Tongue (tissue), 2 donors: ENCODE results near the gene DCUN1D4. TPM values are rescaled to one million over a fixed set of nuclear protein-coding genes. Genes with fewer than 3 reads are reported as not detected.
A peak's percentile ranks its signal among the peaks of the same experiment; 100 is the strongest.
"Not testable (repeated sequence)": the region's sequence is repeated elsewhere in the genome, so short reads cannot be mapped to it uniquely, and the experiment has no call there.

Source experiments
- DNase-seq: peaks from one replicate; pipeline ENCODE4 v3.0.0-alpha.2; 2015
- total RNA-seq: library from RNA; depleted of rRNA; stranded (reverse); fragments of >200 nt; gene quantifications from one replicate; pipeline ENCODE4 v1.2.3, GENCODE V29; 2014

The DCUN1D4 gene
- total RNA-seq, 1 donor from 2014 or later: 32.8 TPM

DNA sequence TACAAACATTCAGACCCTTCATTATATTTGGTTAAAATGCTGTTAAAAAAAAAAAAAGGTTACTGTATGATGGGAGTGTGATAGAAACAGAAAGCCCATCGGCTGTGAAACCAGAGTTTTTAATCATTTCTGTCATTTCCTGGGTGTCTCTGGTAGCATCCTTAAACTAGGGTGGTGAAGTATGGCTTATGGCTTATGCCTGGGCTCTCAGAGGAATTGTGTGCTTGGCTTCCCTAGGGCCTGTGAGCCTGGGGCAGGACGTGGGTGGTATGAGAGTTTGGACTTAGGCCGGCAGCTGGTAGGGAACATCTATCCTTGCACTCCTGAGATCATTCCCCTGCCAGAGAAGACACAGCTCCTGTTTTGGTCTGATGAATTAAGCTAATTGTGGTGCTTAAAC, 52.2 kb downstream of the DCUN1D4 start:
- DNase-seq: no peak

DNA sequence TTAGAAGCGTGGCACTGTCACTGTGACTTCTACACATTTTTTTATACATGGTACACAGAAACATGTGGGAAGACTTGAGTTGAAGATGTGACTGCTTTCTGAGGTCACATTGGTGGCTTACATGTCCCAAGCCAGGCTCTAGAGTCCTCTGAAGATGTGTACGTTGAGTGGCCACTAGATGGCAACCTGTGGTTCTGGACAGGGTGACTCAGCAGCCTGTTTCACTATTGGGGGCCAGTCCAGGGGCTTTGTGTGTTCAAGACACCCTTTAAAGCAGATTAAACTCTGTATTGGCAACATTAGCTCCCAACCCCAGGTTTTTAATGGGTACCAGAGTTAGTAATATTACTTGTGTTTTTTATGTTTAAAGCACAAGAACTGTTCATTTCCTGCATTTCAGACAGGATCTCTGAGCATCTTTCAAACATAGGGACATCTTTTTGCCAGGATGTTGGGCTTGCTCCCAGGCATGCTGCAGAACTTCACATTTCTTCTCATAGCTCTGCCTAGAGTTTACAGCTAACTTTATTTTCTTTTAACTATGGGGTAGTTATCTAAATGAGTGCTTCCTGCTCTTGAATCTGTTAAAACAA, 53.0 kb downstream of the DCUN1D4 start:
- DNase-seq: peak; percentile 78

DNA sequence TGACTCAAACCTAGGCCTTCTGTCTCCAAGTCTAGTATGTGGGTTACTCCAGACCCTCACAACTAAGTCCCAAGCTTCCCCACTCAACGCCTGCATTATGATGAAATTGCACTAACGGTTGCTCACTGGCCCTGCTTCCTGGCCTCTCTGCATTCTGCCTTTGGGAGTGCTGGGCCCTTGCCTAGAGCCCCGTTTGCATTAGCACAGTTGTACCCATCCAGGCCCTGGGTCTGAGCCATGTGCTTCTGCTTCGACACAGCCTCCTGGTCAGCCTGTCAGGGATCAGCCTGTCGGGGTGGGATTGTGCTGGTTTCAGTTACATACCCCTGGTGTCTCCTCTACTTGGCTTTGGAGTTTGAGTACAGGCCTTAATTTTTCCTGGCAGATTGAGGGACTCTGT, 58.4 kb downstream of the DCUN1D4 start:
- no peak for DNase-seq

DNA sequence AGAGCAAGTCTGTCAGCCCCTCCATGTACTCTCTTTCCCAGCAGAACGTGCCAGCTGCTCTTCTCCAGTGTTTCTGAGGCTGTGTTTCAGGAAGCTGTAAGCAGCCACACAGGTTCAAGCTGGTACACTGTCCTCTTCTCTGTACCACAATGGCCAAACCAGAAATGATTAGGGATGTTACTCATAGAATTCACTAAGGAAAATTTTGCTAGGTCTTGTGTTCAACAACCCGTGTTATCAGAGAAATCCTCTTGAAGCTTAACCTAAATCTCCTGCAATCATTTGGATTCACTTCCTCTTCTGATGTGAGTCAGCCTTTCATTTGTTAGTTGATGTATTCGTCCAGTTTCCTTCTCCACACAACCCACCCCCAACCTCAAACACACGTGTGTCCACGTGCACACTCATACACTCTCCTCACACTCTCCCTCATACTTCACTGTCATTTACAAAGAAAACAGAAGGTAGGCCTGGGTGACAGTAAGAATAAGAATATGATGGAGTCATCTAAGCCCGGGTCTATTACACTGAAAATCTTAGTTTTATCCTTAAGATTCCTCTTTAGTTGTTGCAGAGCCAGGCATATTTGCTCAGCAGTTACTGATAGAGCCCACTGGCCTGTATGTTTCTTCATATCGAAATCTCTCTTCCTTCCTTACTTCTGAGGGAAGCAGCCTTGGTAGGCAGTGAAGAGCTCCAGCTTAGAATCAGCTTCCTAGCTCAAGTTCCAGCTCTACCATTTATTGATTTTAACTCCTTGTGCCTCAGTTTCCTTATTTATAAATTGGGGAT, 63.4 kb downstream of the DCUN1D4 start:
- no peak for DNase-seq

DNA sequence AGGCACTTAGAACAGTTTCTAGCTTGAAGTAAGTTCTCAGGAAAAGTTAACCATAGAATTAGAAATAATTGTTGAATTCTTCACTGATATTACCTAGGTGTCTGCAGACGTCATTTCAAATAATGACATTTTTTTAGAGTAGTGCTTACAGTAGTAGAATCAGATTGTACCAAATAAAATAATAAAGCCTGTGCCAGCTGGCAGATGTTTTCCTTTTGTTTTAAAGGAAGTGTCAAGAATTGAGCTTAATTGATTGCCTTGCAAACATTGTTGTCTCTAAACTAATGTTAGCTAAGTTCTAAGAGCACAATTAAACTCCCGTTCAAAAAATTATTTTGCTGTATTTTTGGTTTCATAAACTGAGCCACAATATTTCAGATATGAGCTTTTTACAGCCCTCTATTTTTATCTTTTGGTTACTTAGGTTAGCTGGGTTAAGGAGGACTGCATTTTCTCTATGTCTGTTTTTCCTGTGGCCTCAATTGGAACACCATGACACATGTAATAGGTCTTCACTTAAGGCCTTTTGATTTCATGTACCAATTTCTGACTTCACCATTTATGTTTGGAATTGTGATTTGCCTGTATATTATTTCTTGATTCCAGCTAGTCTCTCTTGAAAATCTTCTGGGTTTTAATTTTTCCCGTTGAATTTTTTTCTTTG, 64.2 kb downstream of the DCUN1D4 start:
- DNase-seq: no peak

DNA sequence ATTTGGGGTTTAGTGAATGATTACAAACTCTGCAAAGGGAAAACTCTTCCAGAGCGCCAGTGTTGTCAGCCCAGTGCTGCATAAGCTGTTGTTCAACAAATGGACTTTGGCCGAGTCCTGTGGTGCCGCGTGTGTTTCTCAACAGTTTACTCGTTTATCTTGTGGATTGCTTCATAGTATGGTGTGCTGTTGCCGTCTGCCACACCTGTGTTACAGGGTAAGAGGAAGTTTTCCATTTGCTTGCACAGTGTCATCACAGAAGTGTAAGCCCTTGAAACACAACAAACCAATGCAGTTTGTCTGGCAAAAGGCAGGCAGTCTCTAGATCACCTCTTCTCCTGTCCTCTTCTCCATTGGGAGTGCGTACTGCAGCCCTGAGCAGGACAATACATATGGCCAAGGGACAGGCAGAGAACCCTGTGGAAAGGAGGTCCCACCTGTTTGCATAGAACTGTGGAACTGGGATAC, 66.3 kb downstream of the DCUN1D4 start:
- no peak for DNase-seq

DNA sequence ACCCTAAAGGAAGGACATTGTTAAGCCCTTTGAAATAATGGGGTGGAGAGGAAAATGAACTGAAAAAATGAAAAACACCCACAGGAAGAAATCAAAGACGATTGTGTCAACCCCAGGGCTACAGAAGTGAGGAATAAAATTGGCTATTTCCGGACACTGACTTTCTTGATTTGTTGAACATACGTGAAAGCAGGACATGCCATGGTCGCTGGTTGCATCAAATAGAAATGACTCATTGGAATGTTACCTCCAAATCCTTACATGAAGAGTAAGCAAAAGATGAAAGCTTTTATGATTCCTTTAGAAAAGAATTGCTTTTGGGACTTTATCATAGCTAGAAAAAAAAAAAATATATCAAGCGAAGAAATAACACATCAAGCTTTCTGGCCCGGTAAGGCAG, 75.3 kb downstream of the DCUN1D4 start:
- no peak for DNase-seq

DNA sequence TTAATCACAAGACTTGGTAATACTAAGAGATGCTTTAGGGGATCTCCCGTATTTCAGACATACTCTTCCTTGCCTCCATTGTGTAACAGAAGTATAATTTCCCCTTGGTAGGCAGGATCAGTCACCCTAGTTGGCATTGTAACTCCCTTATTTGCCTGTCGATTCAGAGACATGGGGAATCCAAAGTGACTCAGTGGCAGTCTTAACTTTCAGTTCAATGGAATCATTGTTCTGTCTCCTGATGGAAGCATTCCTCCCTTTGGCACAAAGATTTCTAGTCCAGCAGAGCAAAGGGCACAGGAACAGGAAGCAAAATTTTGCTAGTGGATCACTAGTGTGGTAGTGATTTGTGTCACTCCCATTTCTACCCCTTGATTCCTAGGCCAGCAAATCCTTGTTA, 80.4 kb downstream of the DCUN1D4 start:
- DNase-seq: no peak

DNA sequence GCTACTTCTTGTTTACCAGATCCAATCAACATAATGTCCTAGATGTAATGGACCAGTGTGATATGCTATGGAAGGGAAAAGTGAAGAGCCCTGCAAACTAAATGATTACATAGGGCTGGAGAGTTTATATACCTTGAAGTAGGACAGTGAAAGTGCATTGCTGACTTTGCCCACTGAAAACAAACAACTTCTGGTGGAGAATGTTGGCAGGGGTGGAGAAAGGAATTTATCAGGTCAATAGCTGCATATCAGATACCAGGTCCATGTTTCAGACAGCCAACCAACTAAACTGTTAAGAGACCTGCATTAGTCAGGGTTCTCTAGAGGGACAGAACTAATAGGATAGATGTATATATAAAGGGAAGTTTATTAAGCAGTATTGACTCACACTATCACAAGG, 82.4 kb downstream of the DCUN1D4 start:
- DNase-seq: no peak

DNA sequence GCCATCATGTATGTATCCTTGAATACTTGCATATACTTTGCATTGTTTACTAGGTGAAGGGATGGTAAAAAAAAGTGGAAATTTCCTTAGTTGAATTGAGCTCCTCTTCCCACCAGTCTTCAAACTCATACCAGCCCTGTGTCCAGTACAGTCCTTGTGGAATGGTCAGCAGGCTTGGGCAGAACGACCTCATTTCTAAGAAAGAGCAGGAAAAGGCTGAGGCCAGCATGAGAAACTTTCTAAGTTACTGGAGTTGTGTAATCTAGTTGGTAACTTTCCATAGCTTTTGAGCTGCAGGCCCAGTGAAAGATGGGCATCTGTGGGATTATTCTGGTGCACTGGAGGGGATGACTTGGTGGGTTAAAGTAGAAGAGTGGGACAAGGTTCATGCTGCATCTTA, 87.6 kb downstream of the DCUN1D4 start:
- DNase-seq: no peak

DNA sequence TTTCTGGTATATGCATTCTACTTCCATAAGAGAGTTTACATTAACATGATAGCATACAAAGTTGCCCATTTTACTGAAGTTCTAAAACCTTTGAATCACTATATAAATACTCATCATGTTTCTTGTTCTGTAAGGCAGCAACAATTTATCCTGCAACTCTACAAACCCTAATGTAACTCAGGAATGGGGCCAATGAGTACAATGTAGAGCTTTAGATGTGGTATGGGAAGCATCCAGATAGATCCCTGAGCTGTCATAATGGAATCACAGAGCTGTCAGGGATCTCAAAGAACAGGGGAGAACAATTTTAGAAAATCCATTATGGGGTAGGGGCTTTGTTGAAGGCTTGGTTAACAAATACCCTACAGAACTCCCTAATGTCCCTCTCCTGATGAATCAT, 88.5 kb downstream of the DCUN1D4 start:
- no peak for DNase-seq

DNA sequence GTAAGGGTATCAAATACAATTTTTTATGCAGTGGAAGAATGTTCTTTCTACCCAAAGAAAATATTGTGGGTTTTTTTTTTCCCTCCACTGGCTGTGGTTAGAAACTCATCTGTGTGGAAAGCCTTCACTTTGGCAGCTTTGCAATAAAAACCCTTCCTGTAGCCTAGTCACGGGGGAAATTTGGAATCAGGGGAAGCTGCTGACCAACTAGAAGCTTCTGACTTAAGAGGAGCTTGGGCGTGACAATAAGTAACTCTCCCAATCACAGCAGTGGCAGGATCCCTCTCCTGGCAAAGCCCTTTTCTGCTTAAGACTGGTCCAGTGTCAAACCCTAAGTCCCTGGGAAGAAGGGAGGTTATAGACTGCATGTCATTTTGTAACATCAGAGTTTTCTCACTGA, 89.3 kb downstream of the DCUN1D4 start:
- DNase-seq: peak; percentile 11

DNA sequence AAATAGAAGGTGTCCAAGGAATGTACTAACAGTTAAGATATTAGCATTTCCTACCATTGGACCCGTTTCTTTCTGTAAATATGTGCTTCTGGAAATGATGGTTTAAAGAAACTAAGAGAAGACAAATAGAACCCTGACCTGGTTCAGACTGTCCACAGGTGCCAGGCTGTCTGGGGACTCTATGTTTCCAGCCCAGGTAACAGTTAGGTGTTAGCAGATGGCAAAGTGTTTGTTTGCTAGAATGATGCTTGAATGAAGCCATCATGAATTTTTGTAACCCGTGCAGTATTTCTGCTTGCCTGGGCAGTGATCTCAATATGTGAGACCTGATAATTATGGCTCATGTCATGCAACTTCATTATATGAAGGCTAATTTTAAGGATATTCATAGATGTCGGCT, 89.7 kb downstream of the DCUN1D4 start:
- DNase-seq: no peak

DNA sequence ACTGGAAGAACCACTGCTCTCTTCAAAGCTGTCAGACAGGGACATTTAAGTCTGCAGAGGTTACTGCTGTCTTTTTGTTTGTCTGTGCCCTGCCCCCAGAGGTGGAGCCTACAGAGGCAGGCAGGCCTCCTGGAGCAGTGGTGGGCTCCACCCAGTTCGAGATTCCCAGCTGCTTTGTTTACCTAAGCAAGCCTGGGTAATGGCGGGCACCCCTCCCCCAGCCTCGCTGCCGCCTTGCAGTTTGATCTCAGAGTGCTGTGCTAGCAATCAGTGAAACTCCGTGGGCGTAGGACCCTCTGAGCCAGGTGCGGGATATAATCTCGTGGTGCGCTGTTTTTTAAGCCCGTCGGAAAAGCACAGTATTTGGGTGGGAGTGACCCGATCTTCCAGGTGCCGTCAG, 97.5 kb downstream of the DCUN1D4 start:
- DNase-seq: not testable (repeated sequence)

DNA sequence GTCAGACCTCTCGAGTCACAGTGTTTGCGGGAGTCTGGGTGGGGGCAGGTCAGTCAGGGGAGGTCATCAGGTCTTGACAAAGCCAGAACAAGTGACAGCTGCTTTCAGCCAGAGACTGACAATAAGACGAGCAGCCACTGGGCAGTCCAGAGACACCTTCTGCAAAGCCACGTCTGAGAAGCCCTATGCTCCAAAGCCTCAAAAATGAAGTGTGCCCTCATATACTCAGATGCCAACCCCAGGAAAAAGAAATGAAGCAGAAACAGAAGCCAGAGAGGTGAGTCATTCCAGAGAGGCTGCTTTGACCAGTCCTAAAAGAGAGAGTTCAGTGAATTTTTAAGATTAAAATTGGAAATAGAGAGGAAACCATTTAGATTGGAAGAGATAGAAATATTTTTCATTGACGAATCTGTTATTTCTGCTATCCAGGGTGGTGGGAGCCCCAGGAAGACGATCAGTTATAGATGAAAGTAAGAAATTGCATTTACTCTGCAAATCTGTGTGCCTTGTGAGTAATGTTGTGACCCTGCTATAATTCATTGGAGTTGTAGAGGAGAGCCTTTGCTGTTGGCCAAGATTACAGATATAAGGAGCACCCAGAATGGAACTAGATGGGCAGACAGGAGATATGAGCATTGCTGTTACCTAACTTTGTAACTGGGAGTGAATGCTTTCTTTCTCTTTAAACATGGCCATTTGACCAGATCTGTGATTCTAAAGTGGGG, 99.3 kb downstream of the DCUN1D4 start:
- DNase-seq: no peak

DNA sequence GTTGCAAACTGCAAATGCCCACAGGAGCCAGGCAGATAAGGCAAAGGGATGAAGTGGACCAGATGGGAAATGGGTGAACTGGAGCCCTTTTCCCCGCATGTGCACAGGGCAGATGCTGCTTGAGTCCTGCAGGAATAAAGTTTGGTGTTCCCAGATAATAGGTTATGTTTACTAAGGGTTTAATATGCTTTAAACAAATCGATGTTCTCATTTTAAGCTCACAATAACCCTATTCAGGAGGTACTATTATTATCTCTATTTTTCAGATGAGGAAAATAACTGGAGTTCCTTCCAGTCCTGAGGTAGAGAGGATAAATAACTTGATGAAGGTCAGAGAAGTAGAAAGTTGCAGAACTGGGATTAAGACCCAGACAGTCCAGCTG, 99.9 kb downstream of the DCUN1D4 start:
- DNase-seq: no peak

DNA sequence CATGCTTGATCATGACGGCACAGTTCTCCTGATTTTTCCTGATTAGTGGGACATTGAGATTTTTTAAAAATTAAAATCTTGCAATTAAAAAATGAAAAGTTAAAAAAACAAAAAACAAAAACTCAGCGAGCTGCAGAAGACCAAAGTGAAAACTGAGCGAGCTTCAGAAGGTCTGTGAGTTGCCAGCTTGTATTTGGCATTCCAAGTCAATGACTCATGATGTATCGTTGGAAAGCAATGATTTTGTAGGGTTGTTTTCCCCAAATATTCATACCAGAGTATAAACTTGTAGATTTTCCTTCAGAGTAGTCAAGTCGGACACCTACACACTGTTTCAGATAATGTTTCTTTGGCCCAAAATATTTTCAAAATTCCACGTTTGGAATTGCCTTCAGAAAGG, 100.3 kb downstream of the DCUN1D4 start:
- DNase-seq: no peak

DNA sequence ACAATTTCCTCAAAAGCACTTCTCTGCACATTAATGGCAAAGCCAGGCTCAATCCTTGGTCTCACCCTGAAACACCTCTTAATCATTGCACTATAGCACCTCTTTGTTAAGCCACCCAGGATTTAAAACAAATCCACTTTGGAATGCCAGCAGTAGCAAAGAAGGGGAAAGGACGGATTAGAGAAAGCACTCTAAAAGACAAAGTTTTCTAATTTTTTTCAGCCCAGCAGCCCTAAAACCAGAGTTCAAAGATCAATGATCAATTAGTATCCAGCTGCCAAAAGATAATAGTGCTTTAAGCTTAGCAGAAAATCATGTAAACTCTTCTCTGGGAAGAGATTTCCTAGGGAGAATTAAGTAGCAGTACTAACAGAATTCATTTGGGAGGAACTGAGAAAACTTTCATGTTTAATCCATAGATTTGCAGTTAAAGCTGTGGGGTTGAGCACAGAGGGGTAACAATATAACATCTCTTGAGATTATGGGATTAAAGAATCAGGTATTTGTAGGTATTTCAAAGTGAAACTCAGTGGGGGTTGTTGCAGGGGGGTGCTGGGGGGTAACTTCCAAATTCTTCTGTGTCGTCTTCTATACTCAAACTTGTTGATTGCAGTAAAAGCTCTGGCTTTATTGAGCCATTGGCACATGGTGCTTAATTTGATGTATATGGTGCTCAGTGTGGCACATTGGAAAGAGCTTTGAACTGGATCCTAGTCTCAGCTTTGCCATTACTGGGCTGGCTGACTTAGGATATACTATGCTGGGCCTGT, 115.4 kb downstream of the DCUN1D4 start:
- DNase-seq: no peak

DNA sequence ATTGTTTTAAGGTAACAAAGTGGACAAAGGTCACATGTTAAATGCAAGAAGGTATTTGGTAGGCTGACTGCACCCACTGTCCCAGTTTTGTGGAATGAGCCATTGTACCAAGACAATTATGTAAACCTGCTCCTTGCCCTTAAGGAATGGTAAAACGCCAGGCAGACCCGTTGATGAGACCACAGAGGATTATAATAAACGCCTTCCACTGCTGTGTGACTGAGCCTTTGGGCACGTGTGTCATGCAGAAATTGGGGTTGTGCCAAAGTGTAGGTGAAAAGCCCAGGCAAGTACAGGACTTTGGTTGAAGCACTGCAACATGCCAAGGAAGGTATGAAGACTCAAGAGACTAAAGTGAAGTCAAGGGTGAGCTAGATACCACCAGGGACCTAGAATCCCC, 117.5 kb downstream of the DCUN1D4 start:
- no peak for DNase-seq

DNA sequence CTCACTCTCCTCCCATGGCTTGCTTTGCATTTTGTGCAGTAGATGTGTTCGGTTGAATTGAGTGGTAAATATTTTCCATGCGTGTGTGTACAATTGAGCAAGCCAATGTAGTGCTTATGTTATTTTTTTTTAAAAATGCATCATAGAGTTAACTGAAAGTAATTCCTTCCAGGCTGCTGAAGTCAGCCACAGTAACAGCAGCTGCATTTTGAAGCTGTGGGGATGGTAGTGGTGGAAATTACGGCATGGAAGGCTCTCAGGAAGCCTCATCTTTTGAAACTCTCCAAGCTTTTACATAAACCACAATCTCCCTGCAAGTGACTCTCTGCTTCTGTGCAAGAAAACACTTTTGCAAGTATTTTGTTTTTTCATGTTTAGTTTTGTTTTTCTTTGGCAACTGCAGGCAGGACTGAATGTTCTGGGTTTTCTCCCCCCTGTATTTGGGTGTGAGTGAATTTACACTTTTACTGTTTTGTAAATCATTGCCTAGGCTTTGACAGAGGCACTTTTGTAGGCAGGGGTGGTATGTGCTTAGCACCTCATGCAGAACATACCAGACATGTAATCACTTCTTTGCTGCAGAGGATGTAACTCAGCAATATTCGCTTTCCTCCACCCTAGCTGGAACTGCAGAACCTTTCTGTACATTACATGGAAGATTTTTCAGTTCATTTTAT, 121.0 kb downstream of the DCUN1D4 start:
- DNase-seq: peak; percentile 42

DNA sequence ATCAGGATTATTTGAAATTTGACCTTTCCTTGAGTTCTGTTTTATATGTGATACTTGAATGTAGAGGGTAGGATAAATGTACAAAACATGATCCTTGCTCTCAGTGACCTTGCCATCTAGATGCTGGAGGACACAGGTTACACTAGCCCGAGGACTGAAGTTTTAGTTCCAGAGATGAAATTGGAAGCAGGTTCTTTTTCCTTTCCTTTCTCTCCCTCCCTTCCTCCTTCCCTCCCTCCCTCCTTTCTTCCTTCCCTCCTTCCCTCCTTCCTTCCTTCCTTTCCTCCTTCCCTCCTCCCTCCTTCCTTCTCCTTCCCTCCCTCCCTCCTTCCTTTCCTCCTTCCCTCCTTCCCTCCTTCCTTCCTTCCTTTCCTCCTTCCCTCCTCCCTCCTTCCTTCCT, 122.9 kb downstream of the DCUN1D4 start:
- DNase-seq: no peak
